ENCODE results near the gene ARRB1.
"Not testable (repeated sequence)": the region's sequence is repeated elsewhere in the genome, so short reads cannot be mapped to it uniquely, and the experiment has no call there.

ARRB1 gene

DNA sequence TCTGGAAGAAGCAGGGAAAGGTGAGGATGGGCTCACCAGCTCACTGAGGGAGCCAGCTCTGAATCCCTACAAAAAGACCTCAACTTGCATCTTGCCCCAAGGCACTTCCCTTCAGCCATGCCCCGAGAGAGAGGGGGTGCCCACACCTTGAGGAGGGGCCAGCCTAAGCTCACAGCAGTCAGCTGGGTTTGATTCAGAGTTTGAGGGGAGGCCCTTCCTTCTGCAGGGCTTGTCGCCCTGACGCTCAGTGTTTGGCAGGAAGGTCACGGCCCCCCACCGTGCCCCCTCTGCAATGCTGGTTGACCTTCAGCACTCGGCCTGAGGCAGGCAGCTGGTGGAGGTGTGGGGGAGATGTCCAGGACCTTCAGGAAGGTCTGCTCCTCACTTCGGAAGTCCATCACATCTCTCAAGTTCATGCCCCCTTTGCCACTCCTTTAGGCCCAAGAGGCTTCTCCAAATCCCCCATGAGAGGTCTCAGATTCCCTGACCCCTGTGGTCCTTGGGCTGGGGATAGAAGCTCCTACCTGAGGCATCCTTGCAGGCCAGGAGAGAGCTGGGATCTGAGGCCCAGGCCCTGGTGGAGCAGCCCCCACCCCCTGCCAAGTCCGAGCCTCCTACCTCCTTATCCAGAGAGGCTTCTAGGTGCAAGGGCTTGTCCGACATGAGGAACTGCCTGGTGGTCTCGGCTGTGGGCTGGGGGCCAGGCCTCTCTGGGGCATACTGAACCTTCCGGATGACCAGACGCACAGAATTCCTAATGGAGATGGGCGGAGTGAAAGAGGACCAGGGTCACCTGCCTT is 73.3 kb downstream of the ARRB1 start:
- no peak for DNase-seq (ENCODE audit: low read depth in 2 of 3, low spot score in 1 of 3)

DNA sequence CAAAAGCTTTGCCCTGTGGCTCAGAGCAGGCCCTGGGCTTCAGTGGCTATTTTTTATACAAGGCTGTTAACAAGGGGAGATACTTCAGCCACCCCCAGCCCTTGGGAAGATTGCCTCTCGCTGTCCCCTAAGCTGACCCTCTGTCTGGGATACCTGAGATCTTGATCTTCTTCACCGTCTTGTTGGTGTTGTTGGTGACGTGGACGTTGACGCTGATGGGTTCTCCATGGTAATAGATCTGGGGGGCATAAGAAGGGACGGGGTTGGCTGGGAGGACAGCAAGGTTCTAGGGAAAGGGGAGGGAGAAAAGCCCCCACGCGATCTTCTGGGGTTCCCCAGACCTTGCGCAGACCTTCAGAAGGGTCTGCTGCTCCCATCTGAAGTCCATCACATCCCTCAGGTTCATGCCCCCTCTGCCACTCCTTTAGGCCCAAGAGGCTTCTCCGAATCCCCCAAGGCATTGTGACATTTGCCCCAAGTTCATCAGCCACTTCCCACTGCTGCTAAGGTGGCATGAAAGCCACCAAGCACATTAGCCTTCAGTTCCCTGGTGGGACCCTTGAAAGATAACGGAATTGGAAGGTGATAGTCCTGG is 74.2 kb downstream of the ARRB1 start:
- no peak for DNase-seq (ENCODE audit: low read depth in 2 of 3, low spot score in 1 of 3)

DNA sequence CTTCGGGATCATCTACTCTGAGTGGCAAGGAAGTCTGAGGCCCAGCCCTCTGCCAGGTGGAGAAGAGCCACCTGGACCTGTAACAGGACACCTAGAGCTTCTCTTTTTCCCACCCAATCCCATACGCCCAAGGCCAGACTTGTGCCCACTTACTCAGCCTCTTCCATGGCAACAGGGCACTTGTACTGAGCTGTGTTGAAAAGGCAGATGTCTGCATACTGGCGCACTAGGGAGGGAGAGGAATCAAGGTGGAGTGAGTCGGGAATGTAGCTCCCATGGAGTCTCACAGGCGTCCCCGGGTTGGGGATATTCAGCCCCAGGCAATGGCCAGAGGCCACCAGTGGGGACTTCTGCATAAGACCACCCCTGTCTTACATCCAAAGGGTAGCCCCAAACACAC is 74.8 kb downstream of the ARRB1 start:
- no peak for DNase-seq (ENCODE audit: low read depth in 2 of 3, low spot score in 1 of 3)

DNA sequence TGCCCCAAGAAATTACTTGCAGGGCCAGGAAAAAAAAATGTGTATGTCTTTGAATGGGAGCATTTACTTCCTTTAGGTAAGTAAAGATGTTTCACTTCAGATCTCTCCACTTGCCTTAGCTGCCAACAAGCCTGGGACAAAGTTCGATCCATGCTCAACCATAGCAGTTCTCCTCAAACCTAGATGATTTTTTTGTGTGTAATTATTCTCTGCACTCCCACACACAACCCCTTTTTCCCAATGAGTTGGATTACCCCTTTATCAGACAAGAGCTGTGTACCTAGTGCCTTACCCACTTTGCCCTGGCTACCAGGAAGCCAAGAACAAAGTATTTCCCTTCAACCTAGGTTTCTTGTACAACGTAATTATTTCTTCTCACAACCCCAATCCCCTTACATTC is 75.3 kb downstream of the ARRB1 start:
- no peak for DNase-seq (ENCODE audit: low read depth in 2 of 3, low spot score in 1 of 3)

DNA sequence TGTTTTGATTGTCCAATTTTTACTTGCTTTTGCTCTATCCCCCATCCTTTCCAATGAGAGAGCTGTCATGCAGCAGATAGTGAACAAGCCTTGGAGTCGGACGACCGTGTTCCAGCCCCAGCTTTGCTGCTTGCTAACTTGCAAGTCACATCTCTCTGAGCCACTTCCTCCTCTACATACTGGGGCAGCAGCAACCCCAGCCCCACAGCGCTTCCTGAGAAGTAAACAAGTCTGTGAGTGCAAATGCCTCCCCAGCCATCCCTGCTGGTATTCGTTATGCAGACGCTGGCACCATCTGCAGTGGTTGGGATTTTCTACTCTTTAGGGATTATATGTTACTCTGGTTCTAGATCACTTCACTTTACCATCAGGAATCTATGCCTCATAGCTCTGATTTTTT is 75.9 kb downstream of the ARRB1 start:
- peak; percentile 18 to 28 (median 25) for DNase-seq (ENCODE audit: low read depth in 2 of 3, low spot score in 1 of 3)

DNA sequence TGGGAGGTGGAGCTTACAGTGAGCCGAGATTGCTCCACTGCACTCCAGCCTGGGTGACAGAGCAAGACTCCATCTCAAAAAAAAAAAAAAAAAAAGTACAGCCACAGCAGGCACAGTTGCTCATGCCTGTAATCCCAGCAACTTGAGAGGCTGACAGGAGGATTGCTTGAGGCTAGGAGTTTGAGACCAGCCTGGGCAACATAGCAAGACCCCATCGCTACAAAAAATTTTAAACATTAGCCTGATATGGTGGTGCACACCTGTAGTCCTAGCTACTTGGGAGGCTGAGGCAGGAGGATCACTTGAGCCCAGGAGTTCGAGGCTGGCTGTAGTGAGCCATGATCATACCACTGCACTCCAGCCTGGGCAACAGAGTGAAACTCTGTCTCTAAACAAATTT is 76.7 kb downstream of the ARRB1 start:
- DNase-seq (ENCODE audit: low read depth in 2 of 3, low spot score in 1 of 3), result not testable (repeated sequence)

DNA sequence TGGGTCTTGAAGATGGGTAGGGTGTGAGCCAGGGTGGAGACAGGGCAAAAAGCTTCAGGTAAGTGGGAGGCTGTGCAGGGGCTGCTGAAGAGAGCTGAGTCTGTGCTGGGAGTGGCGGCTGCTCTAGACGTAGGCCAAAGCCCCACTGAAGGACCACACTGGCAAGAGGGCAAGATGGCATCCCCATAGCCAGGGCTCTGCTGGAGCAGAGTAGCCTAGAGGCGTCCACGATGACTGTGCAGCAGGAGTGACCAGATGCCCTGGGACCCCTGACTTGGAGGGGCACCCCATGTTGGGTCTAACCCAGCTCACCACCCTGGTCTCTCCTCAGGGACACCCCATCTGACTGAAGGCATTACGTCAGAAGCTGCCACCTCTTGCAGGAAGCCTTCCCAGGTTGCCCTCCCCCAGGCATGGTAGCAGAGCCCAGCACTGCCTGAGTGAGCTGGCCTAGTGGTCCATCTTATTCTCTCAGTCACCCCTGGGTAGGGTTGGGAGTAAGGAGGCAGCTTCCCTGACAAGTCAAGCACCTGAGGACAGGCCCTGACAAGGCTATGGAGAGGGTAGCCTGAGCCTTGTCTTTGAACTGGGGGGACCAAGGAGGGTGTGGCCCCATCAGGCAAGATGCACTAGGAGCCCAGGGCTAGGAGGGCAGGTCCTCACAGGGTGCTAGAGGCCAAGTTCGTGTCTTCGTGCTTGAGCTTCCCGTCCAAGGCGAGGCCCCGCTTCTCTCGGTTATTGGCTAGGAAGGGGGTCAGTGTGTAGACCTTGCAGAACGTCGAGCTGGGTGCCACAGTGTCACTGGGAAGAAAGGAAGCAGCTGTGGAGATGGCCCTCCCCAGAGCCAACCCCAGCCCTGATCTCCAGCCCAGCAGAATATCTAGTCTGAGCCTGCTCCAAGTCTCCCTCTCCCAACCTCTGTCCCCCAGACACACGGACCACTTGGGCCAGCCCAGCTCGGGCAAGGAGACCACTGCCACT is 77.8 kb downstream of the ARRB1 start:
- DNase-seq (ENCODE audit: low read depth in 2 of 3, low spot score in 1 of 3), result no peak

DNA sequence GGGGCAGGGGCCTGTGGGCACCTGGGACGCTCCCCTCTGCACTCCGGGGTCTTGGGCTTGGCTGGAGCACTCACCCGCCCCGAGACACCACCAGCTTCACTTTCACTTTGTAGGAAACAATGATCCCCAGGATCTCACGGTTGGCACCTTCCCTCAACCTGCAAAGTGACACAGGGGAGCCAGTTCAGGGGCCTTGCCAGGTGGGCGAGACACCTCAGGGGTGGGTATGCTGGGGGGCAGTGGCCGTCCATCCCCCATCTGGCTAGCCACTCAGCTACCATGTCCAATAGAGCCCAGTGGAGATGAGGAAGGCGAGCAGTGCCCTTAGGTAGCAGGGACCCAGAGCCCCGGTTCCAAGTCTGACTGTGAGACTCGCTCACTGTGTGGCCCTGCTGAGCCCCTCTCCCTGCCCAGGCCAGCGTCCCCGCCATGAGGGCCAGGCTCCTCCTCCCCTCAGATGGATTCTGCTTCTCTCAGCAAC is 78.6 kb downstream of the ARRB1 start:
- DNase-seq (ENCODE audit: low read depth in 2 of 3, low spot score in 1 of 3), result no peak

DNA sequence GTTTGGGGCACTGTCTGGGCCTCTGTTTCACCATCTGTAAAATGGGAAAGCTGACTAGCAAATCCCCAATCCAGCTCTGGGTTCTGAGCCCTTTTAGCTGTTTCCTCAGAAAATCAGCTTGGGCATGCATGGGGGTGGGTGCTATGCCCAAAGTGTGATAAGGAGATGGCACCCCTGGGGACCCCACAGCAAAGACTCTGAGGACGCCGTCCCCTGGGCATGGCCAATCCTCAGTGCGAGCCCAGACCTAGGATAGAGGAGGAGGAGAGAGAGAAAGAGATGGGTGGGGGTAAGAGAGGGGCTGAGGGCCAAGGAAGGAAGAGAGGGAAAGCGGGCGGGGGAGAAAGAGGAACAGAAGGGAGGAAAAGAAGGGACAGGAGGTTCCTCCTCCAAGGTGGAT is 79.1 kb downstream of the ARRB1 start:
- no peak for DNase-seq (ENCODE audit: low read depth in 2 of 3, low spot score in 1 of 3)

DNA sequence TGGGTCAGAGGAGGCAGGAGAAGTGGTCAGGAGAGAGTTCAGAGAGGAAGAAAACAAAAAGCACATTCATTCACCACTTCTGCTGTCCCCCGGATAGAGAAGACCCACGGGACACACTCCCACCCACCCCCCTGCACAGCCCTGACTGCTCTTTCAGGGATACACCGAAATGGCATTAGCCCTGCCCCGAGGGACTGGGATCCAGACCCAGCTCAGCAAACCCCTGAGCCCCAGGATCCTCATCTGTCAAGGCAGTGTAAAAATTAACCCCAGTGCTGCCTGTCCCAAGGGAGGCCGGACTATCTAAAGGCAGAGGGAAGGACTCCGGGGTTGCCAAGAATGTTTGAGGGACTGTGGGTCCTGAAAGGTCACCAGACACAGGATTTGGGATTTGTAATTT is 79.7 kb downstream of the ARRB1 start:
- DNase-seq (ENCODE audit: low read depth in 2 of 3, low spot score in 1 of 3), result no peak

DNA sequence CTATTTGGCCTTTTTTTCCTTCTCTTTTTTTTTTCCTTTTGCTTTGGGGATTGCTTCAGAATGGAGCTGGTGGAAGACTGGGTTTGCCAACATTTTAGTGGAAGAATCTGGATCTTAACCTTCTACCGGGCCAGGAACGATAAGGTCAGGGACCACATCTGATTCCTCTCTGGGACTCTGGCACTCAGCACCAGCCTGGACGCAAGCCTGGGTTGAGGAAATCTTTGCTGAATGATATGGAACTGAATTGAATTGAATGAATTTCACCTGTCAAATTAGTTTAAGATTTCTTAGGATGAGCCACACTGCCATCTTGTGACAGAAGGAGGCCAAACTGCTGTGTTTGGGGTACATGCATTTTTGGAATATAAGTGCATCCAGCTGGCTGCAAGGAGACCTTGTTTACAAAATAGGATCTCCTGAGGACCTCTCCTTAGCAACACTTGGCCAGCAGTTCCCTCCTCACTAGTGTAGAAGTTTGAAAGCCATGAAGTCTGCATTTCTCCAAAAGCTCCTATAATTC is 80.5 kb downstream of the ARRB1 start:
- DNase-seq (ENCODE audit: low read depth in 2 of 3, low spot score in 1 of 3), result no peak

DNA sequence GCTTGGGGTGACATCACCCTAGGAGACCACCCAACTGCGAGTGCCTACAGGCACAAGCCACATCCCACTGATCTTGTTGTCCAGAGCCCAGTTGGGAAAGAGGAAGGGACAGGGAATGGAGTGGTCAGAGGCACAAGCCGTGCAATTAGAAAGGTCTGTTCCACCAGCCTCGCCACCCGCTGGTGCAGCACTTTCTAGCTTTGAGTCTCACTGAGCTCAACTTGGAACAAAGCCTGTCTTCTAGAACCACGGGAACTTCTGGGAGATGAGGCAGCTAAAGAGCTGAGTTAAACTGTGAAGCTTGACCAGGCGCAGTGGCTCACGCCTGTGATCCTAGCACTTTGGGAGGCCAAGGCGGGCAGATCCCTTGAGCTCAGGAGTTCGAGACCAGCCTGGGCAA is 81.6 kb downstream of the ARRB1 start:
- no peak for DNase-seq (ENCODE audit: low read depth in 2 of 3, low spot score in 1 of 3)

DNA sequence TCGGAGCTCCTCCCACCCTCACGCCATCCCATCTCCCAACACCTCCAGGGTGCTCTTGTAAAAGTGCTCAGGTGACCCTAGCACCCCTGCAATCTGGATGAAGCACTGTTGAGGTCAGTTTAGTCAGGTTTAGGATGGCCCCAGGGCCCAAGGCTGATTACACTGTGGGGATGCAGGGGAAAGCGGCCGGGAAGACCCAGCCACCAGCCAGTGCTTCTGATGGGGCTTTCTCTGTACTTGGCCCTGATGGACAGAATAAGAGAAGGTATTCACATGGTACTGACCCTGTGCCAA is 82.1 kb downstream of the ARRB1 start:
- no peak for DNase-seq (ENCODE audit: low read depth in 2 of 3, low spot score in 1 of 3)

DNA sequence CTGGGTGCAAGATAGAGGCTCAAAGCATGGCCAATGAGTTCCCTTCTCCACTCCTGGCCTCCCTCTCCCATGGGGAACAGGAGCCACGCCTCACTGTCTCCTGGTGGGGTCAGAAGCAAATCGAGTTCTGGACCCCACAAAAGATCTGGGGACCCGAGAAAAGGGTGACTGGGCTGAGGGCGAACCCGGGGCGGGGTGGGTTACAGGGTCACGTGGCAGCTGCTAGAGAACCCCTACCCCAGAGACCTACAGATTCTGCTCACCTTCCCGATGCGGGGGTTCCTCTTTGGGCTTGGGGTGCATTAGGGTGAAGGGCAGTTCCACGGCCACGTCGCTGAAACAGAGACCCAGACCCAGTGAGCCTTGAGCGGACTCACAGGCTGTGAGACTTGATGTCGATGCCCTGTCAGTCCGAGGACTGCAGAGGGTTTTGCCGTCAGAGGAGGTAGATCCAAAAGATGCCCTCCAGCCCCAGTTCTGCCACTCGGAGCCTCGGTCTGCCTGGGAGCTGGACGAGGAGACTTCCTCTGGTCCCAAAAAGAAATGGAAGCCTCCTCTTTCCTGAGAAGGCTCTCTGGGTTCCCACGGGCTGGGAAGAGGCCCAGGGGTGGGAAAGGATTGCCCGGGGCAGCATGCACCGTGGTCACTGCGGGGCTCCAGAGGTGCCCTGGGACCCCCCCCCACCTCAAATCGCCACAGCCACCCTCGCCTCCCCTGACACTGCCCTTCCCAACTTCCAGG is 82.7 kb downstream of the ARRB1 start:
- no peak for DNase-seq (ENCODE audit: low read depth in 2 of 3, low spot score in 1 of 3)

DNA sequence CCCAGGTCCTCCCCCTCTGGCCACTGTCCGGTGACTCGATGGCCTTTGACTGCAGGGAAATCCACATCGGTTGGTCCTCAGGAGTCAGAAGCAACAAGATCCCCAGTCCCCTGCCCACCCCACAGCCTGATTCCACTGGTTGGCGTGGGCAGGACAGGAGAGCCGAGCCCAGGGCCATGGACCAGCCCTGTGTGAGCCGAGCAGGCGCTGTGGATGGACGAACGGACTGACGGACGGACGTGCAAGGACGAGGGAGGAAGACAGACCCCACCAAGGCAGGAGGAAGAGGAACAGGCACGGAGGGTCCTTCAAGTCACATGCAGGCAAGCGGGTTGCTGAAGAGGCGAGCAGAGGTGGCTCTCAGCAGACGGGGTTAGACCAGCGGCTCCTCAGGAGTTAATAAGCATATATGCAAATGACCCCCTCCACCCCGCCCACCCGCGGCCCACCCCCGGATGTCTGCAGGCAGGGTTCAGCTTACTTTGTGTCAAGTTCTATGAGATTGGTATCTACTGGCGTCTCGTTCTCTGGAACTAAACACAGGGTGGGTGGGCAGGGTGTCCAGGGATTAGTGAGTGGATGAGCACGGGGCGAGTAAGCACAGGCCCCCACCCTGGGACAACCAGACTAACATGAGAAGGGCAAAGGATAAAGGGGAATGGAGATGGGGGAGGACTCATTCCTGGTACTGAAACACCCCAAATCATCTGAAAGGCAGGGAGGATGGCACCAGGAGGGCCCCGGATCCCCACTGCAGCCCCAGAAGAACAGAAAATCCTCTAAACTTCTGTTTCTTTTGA is 84.1 kb downstream of the ARRB1 start:
- DNase-seq (ENCODE audit: low read depth in 2 of 3, low spot score in 1 of 3), result no peak

DNA sequence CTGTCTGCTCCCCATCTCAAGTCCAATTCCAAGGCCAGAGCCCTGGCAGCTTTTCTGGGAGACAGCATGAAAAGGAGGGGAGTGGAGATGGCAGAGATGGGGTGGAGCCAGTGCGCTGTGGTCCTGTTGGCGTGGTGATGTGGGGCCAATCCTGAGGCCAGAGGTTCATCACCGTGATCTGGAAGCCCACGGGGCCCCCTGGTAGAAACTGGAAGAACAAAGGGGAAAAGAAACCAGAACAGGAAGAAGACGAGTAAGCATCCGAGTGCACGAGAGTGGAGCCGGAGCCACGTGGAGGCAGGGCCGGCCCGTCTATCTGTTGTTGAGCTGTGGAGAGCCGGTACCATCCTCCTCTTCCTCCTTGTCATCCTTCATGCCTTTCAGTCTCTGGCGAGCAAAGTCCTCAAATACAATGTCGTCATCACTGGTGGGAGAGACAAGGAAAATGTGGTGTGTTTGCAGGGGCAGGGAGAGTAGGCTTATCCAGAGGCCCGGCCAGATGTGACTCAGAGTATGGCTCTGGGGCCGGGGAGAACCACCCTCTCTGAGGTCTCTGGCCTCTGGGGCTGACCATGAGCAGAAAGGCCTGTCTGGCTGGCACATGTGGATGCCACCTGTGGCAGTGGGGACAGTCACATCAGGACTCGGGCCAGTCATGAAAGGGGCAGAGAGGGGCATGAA is 85.5 kb downstream of the ARRB1 start:
- no peak for DNase-seq (ENCODE audit: low read depth in 2 of 3, low spot score in 1 of 3)

DNA sequence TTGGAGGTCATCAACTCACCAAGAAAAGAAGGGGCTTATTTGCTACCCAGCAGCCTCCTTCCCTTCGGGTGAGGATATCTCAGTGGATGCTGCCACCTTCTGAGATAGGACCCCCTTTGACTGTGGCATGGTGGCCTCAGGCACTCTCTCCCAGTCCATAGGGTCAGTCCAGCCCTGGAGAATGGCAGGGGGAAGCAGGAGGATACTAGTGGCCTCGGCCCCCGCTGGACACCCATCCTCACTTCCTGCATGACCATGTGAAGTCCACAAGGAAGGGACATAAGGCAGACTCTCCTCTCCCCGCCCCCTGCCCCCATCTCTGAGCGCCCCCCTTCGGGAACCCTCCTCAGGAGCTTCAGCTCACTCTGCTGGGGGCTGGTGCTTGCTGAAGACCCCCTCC is 86.5 kb downstream of the ARRB1 start:
- DNase-seq (ENCODE audit: low read depth in 2 of 3, low spot score in 1 of 3), result no peak

DNA sequence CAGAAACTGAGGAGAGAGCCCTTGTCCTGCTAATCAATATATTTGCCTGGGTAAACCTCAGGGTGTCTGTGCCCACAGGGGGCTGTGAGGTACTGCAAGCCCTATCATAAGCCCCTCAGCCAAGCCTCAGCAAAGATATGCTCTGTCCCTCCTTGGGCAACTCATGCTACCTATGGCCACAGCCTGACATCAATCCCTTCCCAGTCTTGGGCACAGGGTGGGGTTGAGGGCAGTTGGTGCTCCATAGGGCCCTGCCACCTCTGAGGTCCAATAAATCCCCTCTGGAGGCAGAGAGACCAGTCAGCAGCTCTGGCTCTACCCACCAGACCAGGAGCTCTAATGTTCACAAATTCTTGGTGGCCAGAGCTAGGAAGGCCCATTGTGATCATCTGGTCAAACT is 87.1 kb downstream of the ARRB1 start:
- no peak for DNase-seq (ENCODE audit: low read depth in 2 of 3, low spot score in 1 of 3)

DNA sequence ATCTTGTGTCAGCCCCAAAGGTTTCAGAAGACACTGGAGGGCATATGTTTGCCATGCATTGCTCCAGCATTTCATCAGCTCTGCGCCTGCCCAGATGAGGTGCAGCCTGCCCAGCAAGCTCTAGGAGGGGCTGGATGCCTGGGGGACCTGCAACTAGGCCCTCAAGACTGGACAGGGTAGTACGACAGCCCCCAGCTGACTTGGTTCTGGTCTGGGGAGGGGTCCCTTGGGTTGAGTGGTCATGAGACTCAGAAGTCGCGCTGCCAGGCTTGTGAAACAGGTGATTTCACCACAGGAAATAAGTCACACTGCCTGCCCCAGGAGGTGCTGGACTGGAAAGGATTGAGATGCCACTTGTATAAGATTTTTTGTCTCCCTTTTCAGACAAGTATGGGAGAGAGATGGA is 87.5 kb downstream of the ARRB1 start:
- no peak for DNase-seq (ENCODE audit: low read depth in 2 of 3, low spot score in 1 of 3)
